CD4-positive, alpha-beta T cell treated with Interleukin-2 at 100 ng/mL for 4 hours (primary cell): ENCODE data around the gene STX12.
"Not testable (repeated sequence)": the region's sequence is repeated elsewhere in the genome, so short reads cannot be mapped to it uniquely, and the experiment has no call there.

ENCODE experiments used
- DNase-seq: peaks from one replicate; pipeline ENCODE4 v3.0.0-alpha.2; 2020; ENCODE audit warnings: low spot score

STX12 gene

GRCh38 chr1:27775336-27775735 is 2.3 kb downstream of the STX12 start:
- DNase-seq: not testable (repeated sequence)

- DNase-seq: not testable (repeated sequence)
Measured at GRCh38 chr1:27776276-27776675, 3.3 kb downstream of the STX12 start.

GRCh38 chr1:27778056-27778455 is 5.0 kb downstream of the STX12 start:
- DNase-seq: no peak

- DNase-seq: no peak
Measured at GRCh38 chr1:27779122-27779521, 6.1 kb downstream of the STX12 start.

GRCh38 chr1:27782950-27783349 is 9.9 kb downstream of the STX12 start:
- DNase-seq: no peak

GRCh38 chr1:27784700-27785099 is 11.7 kb downstream of the STX12 start:
- no peak for DNase-seq

GRCh38 chr1:27785781-27786455 is 12.9 kb downstream of the STX12 start:
- DNase-seq: no peak

- DNase-seq: no peak
Measured at GRCh38 chr1:27787895-27788294, 14.9 kb downstream of the STX12 start.

- no peak for DNase-seq
Measured at GRCh38 chr1:27789540-27790041, 16.6 kb downstream of the STX12 start.

GRCh38 chr1:27790270-27790669 is 17.3 kb downstream of the STX12 start:
- not testable (repeated sequence) for DNase-seq

GRCh38 chr1:27795601-27796000 is 22.6 kb downstream of the STX12 start:
- no peak for DNase-seq

GRCh38 chr1:27804791-27805190 is 31.8 kb downstream of the STX12 start:
- no peak for DNase-seq

- no peak for DNase-seq
Measured at GRCh38 chr1:27806758-27807157, 33.7 kb downstream of the STX12 start.

GRCh38 chr1:27807385-27807784 is 34.4 kb downstream of the STX12 start:
- DNase-seq: no peak

GRCh38 chr1:27808131-27808530 is 35.1 kb downstream of the STX12 start:
- DNase-seq: not testable (repeated sequence)

- no peak for DNase-seq
Measured at GRCh38 chr1:27809883-27810282, 36.9 kb downstream of the STX12 start.

- DNase-seq: no peak
Measured at GRCh38 chr1:27811741-27812500, 38.9 kb downstream of the STX12 start.

GRCh38 chr1:27816921-27817630 is 44.1 kb downstream of the STX12 start:
- DNase-seq: no peak

- DNase-seq: no peak
Measured at GRCh38 chr1:27821761-27822315, 48.8 kb downstream of the STX12 start.

- DNase-seq: no peak
Measured at GRCh38 chr1:27823784-27824183, 50.8 kb downstream of the STX12 start.

- no peak for DNase-seq
Measured at GRCh38 chr1:27824411-27824810, 51.4 kb downstream of the STX12 start.

- DNase-seq: not testable (repeated sequence)
Measured at GRCh38 chr1:27829339-27829960, 56.4 kb downstream of the STX12 start.
